Measurements from ENCODE around the gene FAM107B.
A peak's percentile ranks its signal among the peaks of the same experiment; 100 is the strongest.

DNA sequence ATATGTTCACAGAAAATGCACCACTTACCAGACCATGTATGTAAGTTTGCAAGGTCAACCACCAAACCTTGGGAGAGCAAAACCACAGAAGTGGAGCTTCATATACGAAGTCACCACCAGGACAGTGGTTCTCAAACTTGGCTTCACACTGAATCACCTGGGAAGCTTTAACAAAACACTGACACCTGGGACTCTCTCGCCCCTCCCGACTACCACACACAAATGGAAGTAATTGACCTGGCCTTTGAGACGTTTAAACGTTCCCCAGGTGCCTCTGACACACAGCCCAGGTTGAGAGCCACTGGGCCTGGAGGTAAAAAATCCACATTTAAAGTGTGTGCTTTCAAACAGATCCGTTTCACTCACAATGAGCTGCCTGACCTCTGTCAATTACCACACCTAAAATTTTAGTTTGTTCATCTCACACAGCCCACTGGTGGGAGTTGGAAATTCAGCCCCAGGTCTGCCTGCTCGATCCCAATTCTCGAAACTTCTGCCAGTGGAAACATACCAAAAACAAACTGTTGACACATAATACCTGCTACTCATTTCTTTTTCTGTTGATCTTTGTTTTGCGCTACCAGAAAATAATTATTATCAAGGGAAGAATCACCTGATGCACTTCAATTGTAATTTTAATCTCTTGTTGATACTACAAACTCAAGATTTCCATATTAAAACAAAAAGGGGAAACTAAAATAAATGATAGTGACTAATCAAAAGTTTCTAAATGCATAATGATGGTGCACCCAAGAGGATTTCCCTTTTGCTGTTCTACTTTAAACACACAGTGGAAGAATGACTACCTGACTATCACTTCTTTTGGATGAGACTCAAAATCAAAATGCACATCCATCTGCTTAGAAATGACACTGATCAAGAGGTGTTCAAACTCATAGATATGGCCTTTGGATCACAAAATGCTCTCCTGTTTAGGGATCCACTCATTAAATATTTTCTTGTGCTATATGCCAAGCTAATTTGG lies 36.6 kb upstream of the FAM107B start:
- TF ChIP-seq CTCF (IDR thresholded peaks at IDR 0.05; ENCODE audit: poor library complexity) = peak; percentile 5
- TF ChIP-seq EZH2 (IDR thresholded peaks at IDR 0.05; ENCODE audit: borderline replicate concordance) = no peak
- TF ChIP-seq EZH2phosphoT487 (IDR thresholded peaks at IDR 0.05; ENCODE audit: low read depth, severe bottlenecking, unreplicated experiment) = no peak

All from hepatocyte (in vitro differentiated cells).